HG02938 (cell line): Measurements from ENCODE around the gene TMEM114.

Source experiments
- ATAC-seq: cut with Tn5 transposase; IDR thresholded peaks from one replicate; pipeline ENCODE4 v1.9.1; 2021; ENCODE audit warnings: mild to moderate bottlenecking, moderate library complexity; ENCODE audit not compliant: unreplicated experiment

The TMEM114 gene

GRCh38 chr16:8611886-8612600 is 21.7 kb upstream of the TMEM114 start:
- ATAC-seq = no peak

- no peak for ATAC-seq
Measured at GRCh38 chr16:8611122-8611521, 20.8 kb upstream of the TMEM114 start.

- no peak for ATAC-seq
Measured at GRCh38 chr16:8607214-8607613, 16.9 kb upstream of the TMEM114 start.

- no peak for ATAC-seq
Measured at GRCh38 chr16:8605554-8605953, 15.2 kb upstream of the TMEM114 start.

- no peak for ATAC-seq
Measured at GRCh38 chr16:8600144-8600775, 9.9 kb upstream of the TMEM114 start.

GRCh38 chr16:8596581-8596980 is 6.3 kb upstream of the TMEM114 start:
- no peak for ATAC-seq

- no peak for ATAC-seq
Measured at GRCh38 chr16:8595783-8596182, 5.5 kb upstream of the TMEM114 start.

GRCh38 chr16:8594149-8594666 is 3.9 kb upstream of the TMEM114 start:
- ATAC-seq = no peak

GRCh38 chr16:8591451-8591850 is 1.1 kb upstream of the TMEM114 start:
- no peak for ATAC-seq

- no peak for ATAC-seq
Measured at GRCh38 chr16:8590811-8591210, 500 bp upstream of the TMEM114 start.

GRCh38 chr16:8589057-8589899 is 1.0 kb downstream of the TMEM114 start:
- no peak for ATAC-seq

GRCh38 chr16:8588682-8589056 is 1.6 kb downstream of the TMEM114 start:
- ATAC-seq = no peak

GRCh38 chr16:8587065-8587464 is 3.2 kb downstream of the TMEM114 start:
- no peak for ATAC-seq

- no peak for ATAC-seq
Measured at GRCh38 chr16:8585857-8586256, 4.5 kb downstream of the TMEM114 start.

- no peak for ATAC-seq
Measured at GRCh38 chr16:8585041-8585440, 5.3 kb downstream of the TMEM114 start.

GRCh38 chr16:8583732-8584131 is 6.6 kb downstream of the TMEM114 start:
- no peak for ATAC-seq

GRCh38 chr16:8583199-8583598 is 7.1 kb downstream of the TMEM114 start:
- no peak for ATAC-seq

GRCh38 chr16:8581831-8582580 is 8.3 kb downstream of the TMEM114 start:
- no peak for ATAC-seq

- no peak for ATAC-seq
Measured at GRCh38 chr16:8579559-8579958, 10.8 kb downstream of the TMEM114 start.

- no peak for ATAC-seq
Measured at GRCh38 chr16:8577678-8578304, 12.5 kb downstream of the TMEM114 start.
